Measurements from ENCODE around the gene MIEF2.
A peak's percentile ranks its signal among the peaks of the same experiment; 100 is the strongest.
"Not testable (repeated sequence)": the region's sequence is repeated elsewhere in the genome, so short reads cannot be mapped to it uniquely, and the experiment has no call there.

The MIEF2 gene, protein sequence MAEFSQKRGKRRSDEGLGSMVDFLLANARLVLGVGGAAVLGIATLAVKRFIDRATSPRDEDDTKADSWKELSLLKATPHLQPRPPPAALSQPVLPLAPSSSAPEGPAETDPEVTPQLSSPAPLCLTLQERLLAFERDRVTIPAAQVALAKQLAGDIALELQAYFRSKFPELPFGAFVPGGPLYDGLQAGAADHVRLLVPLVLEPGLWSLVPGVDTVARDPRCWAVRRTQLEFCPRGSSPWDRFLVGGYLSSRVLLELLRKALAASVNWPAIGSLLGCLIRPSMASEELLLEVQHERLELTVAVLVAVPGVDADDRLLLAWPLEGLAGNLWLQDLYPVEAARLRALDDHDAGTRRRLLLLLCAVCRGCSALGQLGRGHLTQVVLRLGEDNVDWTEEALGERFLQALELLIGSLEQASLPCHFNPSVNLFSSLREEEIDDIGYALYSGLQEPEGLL

DNA sequence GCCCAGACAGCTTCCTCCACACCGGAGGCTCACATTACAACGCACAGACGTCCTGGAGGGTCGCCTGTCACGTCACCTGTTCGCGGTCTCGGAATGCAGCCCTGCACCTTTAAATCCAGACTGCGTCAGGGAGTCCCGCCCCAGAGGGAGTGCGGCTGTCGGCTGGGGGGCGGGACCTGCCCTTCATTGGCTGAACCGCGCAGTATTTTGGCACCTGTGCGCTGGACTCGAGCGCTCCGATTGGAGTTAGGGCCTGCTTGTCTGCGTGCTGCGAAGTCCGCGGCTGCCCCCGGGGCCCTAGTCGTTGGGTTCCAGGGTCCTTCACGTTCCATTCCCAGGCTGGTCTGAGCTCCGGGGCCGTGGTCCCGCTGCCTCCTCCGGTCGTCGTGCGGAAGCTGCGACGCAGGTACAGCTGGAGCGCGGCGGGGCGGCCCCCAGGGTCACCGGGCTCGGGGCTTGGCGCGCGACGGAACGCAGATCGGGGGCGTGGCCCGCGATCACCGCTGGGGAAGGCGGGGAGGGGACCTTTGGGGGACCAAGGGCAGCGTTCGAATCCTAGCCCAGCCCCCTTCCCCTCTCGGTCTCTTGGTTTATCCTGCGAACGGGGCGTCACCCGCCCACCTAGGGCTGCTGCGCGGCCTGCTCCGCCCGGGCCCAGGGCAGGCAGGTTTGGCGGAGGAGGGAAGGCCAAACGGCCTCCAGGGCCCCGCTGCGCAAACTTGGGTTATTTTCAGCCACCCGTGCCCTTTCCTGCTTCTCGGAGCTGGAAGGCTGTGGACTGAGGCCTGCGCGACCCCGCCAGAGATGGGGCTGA, at the start of gene MIEF2:
Gene MIEF2, plus strand, starts transcription at position 331 of the 814 bp plus-strand sequence. CDS start 2,059 bp downstream, outside the sequence.
- peak; percentile 93 for DNase-seq (ENCODE audit: low spot score)

DNA sequence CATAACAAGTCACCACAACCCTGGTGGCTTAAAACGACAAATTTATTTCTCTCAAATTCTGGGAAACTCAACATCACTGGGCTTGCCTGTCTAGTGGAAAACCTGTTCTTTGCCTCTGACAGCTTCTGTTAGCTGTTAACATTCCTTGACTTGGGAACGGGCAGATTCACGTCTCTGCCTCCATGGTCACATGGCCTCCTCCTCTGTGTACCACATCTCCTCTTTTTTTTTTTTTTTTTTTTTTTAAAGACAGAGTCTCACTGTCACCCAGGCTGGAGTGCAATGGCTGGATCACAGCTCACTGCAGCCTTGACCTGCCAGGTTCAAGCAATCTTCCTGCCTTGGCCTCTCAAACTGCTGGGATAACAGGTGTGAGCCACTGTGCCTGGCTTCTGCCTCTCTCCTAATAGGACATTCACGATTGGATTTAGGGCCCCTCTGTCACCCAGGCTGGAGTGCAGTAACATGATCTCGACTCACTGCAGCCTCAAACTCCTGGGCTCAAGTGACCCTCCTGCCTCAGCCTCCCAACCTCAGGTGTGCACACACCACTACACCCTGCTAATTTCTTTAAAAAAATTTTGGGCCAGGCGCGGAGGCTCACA, 46.7 kb upstream of the MIEF2 start:
- DNase-seq (ENCODE audit: low spot score) = no peak

DNA sequence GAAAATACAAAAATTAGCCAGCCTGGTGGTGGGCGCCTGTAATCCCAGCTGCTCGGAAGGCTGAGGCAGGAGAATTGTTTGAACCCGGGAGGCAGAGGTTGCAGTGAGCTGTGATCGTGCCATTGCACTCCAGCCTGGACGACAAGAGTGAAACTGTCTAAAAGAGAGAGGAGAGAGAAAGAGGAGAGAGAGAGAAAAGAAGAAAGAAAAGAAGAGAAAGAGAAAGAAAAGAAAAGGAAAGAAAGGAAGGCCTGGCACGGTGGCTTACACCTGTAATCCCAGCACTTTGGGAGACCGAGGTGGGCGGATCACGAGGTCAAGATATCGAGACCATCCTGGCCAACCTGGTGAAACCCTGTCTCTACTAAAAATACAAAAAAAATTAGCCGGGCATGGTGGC, 43.6 kb upstream of the MIEF2 start:
- DNase-seq (ENCODE audit: low spot score) = not testable (repeated sequence)

DNA sequence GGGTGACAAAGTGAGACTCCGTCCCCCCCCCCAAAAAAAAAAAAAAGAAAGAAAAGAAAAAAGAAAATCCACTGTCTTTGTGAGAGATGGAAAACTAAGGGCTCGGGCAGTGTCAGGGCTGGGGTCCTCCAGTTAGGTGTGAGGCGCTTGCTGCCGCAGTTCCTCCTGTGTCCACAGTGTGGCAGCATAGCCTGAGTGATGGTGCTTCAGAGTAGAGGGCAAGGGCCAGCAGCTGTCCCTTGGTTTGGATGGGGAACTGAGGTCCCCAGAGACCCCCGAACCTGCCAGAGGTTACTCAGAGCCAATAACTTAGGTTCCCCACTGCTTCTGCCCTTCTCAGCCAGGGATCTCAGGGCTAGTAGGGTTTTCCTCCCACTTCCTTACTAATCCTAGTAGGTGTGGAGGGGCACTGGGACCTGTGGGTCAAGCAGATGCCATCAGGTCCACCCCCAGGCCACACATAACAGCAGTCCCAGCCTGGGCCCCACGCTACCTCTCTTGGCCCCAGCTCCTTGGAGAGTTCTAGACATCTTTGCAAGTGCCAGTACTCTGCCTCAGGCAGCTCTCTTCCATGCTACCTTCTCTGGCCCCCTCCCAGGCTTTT, 42.9 kb upstream of the MIEF2 start:
- peak; percentile 74 for DNase-seq (ENCODE audit: low spot score)

DNA sequence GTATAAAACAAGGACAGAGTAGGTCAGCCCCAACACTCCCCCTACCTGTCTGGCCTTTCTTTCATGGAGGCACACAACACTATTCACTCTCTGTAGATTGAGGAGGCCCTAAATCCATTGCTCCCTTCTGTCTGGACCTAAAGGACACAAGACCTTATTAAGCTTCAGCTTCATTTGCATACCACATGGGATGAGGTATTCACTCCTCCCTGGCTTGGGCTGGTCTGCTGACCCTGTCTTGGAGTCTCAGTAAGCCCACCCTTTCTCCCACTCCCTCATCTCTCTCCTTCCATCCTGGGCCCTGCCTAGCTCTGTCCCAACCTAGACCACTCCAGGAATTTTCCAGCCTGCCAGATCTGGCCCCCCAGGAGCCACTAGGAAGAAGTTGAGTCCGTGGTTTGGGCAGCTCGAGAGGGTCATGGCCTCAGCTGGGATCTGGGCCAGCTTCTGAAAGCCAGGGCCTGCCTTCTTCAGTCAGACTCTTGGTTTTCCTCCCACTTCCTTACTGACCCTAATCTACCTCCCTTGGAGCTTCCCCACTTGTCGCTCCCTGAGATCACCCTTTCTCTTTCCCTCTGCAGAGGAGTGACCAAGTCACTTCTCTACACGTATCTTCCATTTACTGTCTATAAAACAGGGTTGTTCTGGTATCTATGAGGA, 41.6 kb upstream of the MIEF2 start:
- no peak for DNase-seq (ENCODE audit: low spot score)

DNA sequence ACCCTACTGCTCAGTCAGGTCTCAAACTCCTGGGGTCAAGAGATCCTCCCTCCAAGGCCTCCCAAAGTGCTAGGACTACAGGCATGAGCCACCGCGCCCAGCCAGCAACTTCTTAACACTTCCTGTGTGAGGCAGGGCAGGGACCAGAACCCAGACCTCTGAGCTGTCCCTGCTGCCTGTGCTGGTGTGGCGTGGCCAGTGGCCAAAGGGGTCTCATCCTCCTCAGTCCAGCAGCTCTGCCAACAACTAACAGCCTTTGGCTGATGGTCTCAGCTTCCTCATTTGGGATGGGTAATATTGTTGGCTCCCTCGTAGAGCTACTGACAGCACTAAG, 36.4 kb upstream of the MIEF2 start:
- no peak for DNase-seq (ENCODE audit: low spot score)

DNA sequence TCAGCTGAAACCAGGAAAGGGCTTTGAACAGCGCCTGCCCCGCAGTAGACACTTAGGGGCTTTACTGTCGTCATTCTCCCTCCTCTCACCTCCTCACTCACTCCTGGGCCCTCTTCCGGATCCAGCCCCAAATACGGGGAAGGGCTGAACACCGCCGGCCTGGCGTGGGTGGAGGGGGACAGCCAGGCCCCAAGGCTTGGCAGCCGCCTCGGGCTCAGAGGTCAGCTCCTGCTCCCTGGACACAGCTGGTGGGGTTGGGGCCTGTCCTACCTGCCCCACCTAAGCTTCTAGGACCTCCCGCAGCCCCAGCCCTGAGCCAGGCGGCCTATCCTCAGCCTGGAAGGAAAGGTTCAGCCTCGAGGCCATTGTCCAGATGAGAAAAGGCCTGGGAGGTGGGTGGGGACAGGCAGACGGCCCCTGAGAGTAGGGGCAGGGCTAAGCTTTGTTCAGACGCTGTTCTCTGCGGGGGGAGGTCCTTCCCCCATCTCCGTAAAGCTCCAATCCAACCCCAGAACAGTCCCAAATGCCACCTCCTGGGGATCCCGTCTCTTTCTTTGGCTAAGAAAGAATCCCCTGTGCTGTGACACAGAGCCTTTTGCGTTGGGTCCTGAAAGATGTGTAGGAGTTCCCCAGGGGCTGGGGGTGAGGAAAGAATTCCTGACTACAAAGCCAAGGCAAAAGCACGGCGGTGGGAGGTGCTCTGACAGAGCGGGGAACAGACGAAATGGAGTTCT, 35.9 kb upstream of the MIEF2 start:
- no peak for DNase-seq (ENCODE audit: low spot score)

DNA sequence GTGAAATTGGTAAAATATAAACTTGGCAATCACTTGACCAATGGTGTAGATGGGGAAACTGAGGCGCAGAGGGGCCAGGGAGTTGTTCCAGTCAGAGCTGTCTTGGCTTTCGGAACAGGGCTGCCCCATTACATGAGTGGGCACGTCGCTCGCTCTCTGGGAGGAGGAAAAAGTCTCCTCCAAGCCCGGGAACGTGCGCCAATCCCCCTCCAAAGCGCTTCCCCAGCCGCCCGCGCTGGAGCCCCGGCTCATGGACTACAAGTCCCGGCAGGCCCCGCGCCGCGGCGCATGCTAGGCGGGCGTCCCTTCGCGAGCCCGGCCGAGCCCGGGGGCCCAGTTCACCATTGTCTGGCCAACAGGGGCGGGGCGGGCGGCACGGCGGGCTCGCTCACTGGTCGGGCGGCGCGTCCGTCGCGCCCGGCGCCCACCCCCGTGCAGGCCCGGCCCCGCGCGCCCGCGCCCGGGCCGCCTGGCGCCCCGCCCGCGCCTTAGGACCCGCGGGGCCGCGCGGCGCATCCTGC, 35.3 kb upstream of the MIEF2 start, which contains the start of gene LLGL1:
Gene LLGL1, plus strand, starts transcription at position 515 of the 521 bp plus-strand sequence. CDS start 48 bp downstream, outside the sequence.
- DNase-seq (ENCODE audit: low spot score) = peak; percentile 96

DNA sequence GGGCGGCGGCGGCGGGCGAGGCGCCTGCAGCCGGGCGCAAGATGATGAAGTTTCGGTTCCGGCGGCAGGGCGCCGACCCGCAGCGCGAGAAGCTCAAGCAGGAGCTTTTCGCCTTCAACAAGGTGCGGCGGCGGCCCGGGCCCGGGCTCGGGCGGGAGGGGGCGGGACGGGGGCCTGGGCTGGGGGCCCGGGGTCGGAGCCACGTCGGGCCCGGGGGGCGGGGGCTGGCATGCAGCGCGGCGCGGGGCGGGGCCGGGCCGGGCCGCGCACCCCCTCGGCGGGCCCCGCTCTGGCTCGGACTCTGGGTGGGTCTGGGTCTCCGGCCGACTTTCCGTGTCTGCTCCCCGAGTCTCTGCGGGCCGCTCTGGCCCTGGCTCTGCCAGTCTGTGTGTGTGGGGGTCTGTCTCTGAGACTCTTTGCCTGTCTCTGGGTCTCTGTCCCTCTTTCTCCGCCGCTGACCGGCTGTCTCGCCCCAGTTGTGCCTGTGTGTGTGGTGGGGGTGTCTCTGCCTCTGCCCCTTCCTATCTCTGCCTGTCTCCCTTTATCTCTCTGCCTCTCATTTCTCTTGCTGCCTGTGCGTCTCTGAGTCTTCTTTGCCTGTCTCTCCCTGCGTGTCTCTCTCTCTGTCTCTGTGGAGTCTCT, 34.7 kb upstream of the MIEF2 start:
- DNase-seq (ENCODE audit: low spot score) = no peak

DNA sequence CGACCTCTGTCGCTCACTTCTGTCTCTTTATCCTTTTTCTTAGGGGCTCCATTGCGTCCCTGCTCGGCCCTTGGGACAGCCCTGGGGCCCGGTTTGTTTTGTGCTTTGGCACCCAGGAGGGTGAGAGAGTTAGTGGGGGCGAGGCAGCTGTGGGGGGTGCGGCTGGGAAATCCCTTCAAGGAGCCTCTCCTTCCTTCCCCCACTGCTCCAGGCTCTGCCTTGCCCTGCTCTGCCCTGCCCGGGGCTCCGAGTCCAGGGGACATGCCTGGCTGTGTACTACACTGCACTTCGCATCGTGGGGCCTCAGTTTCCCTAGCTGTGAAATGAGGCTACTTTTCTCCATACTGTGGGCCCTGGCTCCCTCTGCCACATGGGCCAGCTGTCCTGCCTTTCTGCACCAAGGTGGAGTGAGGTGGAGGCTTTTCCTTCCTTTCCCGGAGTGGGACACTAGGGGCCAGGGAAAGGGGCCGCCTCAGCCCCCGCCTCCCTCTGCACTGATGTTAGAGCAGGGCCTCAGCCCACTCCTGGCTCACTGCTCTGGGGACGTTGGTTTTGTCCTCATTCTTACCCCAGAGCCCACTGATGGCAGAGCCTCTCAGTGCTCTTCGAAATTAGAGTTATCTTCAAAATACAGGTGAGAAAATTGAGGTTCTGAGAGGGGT, 34.0 kb upstream of the MIEF2 start:
- no peak for DNase-seq (ENCODE audit: low spot score)

DNA sequence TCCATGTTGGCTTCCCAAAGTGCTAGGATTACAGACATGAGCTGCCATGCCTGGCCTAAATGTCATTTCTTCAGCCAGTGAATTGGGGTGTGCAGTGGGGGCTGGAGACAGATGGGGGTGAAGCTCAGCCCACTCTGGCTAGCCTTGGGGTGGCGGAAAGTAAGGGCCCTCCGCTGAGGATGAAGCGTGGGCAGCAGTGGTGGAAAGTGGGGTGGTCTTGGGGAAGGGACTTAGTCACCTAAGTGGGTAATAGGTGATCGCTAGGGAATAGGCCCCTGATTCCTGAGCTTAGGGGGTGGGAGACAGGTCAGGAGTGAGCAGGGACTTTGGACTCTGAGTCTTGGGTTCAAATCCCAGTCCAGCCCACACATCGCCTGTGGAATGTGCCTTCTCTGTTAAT, 32.8 kb upstream of the MIEF2 start:
- no peak for DNase-seq (ENCODE audit: low spot score)

DNA sequence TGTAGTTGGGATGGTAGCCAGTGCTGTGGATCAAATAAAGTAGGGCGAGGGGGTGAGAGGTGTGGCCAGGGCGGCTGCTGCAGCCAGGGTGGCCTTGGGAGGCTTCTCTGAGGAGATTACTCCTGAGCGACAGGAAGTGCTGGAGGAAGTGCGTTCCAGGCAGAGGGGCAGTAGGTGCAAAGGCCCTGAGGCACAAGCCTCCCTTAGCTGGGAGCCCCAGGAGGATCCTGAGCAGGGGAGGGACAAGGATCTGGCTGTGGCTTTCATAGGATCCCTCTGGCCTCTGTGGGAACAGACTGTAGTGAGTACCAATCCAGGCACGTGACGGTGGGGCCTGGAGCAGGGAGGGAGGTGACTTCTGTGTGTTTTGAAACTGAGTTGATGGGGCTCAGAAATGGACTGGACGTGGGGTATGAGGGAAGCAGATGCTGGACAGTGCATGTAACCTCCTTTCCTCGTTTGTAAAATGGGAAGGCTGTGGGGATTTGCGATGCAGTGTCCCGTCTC, 32.2 kb upstream of the MIEF2 start:
- no peak for DNase-seq (ENCODE audit: low spot score)

DNA sequence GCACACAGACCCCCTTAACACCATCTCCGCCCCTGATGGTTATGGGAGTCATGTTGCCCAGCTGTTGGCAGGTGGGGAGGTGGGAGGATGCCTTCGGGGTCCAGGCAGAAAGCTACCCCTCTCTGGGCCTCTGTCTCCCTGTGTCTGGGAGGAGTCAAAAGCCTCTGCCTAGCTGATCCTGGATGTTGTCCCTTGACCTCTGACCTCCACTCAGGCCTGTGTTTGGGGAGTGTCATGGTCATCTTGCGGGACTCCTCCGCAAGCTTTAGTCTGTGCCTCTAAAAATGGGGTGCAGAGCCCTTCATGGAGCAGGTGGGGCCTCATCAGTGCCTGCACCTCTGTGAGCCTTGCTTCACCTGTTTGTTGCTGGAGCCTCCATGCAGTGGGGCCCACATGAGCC, 31.2 kb upstream of the MIEF2 start:
- DNase-seq (ENCODE audit: low spot score) = no peak

DNA sequence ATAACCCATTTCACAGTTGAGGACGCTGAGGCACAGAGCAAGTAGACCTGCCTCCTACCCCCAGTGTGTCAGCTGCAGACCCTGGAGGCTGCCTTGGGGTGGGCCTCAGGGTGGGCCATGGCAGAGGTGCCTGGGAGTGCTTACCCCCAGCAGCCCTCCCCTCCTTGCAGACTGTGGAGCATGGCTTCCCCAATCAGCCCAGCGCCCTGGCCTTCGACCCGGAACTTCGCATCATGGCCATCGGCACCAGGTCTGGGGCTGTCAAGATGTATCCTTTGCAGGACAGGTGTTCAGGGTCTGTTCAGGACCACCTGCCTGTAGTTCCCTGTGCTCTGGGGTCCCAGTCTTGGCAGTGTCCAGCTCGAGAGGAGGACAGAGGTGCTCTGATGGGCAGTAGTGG, 30.7 kb upstream of the MIEF2 start:
- DNase-seq (ENCODE audit: low spot score) = no peak

DNA sequence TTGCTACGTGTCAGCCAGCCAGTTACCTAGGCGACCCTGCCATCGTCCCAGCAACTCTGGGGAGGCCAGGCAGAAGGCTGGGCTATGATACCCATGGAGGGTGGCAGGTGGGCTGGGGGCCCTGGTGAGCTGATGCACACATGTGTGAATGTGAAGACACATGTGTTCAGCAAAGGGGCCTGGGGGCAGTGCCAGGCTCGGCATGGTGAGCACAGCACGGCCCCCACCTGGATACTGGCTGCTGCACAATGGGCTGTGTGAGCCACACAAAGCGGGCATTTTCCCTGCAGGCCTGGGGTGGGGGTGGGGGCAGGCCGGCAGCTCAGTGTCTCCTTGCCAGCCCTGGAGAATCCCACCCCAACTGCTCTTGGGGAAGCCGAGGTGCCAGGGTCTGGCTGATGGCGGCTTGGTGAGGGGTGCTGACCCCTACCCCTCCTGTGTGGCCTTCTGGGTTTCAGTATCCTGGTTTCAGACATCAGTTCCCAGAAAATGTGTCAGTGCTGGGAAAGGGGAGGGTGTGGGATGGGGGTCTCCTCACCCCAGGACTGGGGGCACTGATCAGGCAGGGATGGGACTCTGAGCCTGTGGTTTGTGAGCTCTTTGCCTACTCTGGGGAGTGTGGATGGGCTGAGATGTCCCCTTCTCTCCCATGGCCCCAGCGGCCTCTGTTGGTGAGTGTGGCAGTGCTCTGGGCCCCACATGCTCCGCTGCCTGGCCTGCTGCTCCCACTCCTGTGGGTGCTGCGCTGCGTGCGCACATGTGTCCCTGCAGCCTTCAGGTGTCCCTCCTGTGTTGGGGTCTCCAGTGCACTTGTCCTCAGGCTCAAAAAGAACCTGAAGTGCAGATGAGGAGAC, 29.9 kb upstream of the MIEF2 start:
- DNase-seq (ENCODE audit: low spot score) = no peak

DNA sequence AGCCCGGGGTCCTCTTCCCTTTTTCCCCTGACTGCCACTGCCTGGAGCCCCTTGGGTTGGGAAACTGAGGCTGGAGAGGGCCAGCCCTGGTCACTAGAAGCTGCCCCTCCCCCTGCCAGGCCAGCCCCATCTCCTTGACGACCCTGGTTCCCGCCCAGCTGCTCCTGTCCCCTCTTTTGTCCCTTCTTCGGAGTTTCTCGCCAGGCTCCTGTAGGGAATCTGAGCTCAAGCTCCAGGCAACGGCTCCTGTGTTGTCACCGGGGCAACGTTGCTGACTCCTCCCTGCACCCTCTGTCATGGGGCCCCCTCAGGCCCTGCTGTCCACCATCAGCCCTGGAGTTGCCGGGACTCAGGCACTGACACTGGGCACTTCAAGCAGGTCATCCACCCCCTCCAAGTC, 29.3 kb upstream of the MIEF2 start:
- DNase-seq (ENCODE audit: low spot score) = no peak

DNA sequence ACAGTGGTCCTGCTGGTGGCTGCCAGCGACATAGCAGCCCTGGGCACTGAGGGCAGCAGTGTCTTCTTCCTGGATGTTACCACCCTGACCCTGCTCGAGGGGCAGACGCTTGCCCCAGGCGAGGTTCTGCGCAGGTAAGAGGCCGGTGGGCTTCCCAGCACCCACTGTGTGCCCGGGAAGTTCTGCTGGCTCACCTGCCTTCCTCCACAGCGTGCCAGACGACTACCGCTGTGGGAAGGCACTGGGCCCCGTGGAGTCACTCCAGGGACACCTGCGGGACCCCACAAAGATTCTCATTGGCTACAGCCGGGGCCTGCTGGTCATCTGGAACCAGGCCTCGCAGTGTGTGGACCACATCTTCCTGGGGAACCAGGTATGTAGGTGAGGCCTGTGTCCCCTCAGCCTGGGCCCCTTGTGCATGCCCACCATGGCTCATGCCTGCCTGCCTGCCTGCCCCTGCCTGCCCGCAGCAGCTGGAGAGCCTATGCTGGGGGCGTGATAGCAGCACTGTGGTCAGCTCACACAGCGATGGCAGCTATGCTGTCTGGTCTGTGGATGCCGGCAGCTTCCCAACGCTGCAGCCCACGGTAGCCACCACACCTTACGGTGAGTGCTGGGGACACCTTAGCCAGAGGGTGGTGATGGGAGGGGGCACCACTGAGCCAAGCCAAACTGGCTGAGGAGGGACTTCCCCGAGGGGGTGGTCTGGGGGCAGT, 26.5 kb upstream of the MIEF2 start:
- no peak for DNase-seq (ENCODE audit: low spot score)

DNA sequence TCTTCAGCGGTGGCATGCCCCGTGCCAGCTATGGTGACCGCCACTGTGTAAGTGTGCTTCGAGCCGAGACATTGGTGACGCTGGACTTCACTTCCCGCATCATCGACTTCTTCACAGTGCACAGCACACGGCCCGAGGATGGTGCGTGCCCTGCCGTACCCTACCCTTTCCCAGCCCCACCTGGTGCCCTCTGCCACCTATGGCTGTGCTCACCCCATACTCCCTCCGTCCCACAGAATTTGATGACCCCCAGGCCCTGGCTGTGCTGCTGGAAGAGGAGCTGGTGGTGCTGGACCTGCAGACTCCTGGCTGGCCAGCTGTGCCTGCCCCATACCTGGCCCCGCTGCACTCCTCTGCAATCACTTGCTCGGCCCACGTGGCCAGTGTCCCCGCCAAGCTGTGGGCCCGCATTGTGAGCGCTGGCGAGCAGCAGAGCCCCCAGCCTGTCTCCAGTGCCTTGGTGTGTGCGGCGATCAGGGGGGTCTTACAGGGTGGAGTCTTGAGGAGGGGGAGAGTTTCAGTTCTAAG, 25.5 kb upstream of the MIEF2 start:
- no peak for DNase-seq (ENCODE audit: low spot score)

All from CD4-positive, alpha-beta T cell treated with Interleukin-15 for 4 hours (primary cell).